Measurements from ENCODE around the gene DNAJC24.

The DNAJC24 gene

GRCh38 chr11:31443802-31444201 is 74.1 kb downstream of the DNAJC24 start:
- H3K9me3 ChIP-seq (ENCODE audit: low read depth, low read length): no peaks in the 10 kb centered on the region
- DNase-seq (ENCODE audit: low read depth, low spot score): no peak
- H3K36me3 ChIP-seq (ENCODE audit: insufficient read depth, low read length): no peaks in the 10 kb centered on the region; the same call in 1 of the 2 replicates
- H3K4me3 ChIP-seq: no peak overlapping the region
- no peak overlapping the region for H3K27ac ChIP-seq
- no peak overlapping the region for H3K9ac ChIP-seq (ENCODE audit: insufficient read length)
- TF ChIP-seq POLR2AphosphoS5 (IDR thresholded peaks at IDR 0.05; ENCODE audit: borderline replicate concordance, low read depth, low read length): no peak
- TF ChIP-seq EZH2 (IDR thresholded peaks at IDR 0.05): no peak
- TF ChIP-seq FOXP2 (optimal IDR thresholded peaks at IDR 0.05; ENCODE audit: control extremely low read depth, extremely low read length, insufficient read depth): no peak

- Histone ChIP-seq H3K9ac (ENCODE audit: insufficient read length) (no peak overlapping the region), H3K27ac (no peak overlapping the region), H3K4me3 (no peak overlapping the region), H3K36me3 (ENCODE audit: insufficient read depth, low read length) (no peaks in the 10 kb centered on the region; the same call in 1 of the 2 replicates), H3K9me3 (ENCODE audit: low read depth, low read length) (no peaks in the 10 kb centered on the region)
- TF ChIP-seq FOXP2 (optimal IDR thresholded peaks at IDR 0.05; ENCODE audit: control extremely low read depth, extremely low read length, insufficient read depth): no peak
- TF ChIP-seq POLR2AphosphoS5 (IDR thresholded peaks at IDR 0.05; ENCODE audit: borderline replicate concordance, low read depth, low read length): no peak
- no peak for TF ChIP-seq EZH2 (IDR thresholded peaks at IDR 0.05)
- no peak for DNase-seq (ENCODE audit: low read depth, low spot score)
These were observed 76.0 kb downstream of the DNAJC24 start for GRCh38 chr11:31445621-31446020.

GRCh38 chr11:31449040-31449439 is 79.4 kb downstream of the DNAJC24 start:
- H3K9ac ChIP-seq (ENCODE audit: insufficient read length): no peak overlapping the region
- H3K36me3 ChIP-seq (ENCODE audit: insufficient read depth, low read length): no peaks in the 10 kb centered on the region; the same call in 1 of the 2 replicates
- DNase-seq (ENCODE audit: low read depth, low spot score): no peak
- H3K27ac ChIP-seq: no peak overlapping the region
- H3K4me3 ChIP-seq: no peak overlapping the region
- no peaks in the 10 kb centered on the region for H3K9me3 ChIP-seq (ENCODE audit: low read depth, low read length)
- no peak for TF ChIP-seq FOXP2 (optimal IDR thresholded peaks at IDR 0.05; ENCODE audit: control extremely low read depth, extremely low read length, insufficient read depth)
- no peak for TF ChIP-seq EZH2 (IDR thresholded peaks at IDR 0.05)
- TF ChIP-seq POLR2AphosphoS5 (IDR thresholded peaks at IDR 0.05; ENCODE audit: borderline replicate concordance, low read depth, low read length): no peak

GRCh38 chr11:31450841-31451240 is 81.2 kb downstream of the DNAJC24 start:
- Histone ChIP-seq H3K9ac (ENCODE audit: insufficient read length) (no peak overlapping the region), H3K36me3 (ENCODE audit: insufficient read depth, low read length) (no peaks in the 10 kb centered on the region; the same call in 1 of the 2 replicates), H3K9me3 (ENCODE audit: low read depth, low read length) (no peaks in the 10 kb centered on the region), H3K27ac (no peak overlapping the region), H3K4me3 (no peak overlapping the region)
- DNase-seq (ENCODE audit: low read depth, low spot score): no peak
- TF ChIP-seq POLR2AphosphoS5 (IDR thresholded peaks at IDR 0.05; ENCODE audit: borderline replicate concordance, low read depth, low read length): no peak
- TF ChIP-seq EZH2 (IDR thresholded peaks at IDR 0.05): no peak
- no peak for TF ChIP-seq FOXP2 (optimal IDR thresholded peaks at IDR 0.05; ENCODE audit: control extremely low read depth, extremely low read length, insufficient read depth)

GRCh38 chr11:31455177-31455576 is 85.5 kb downstream of the DNAJC24 start:
- Histone ChIP-seq H3K27ac (no peak overlapping the region), H3K9ac (ENCODE audit: insufficient read length) (no peak overlapping the region), H3K9me3 (ENCODE audit: low read depth, low read length) (no peaks in the 10 kb centered on the region), H3K36me3 (ENCODE audit: insufficient read depth, low read length) (no peaks in the 10 kb centered on the region; the same call in 1 of the 2 replicates), H3K4me3 (no peak overlapping the region)
- TF ChIP-seq POLR2AphosphoS5 (IDR thresholded peaks at IDR 0.05; ENCODE audit: borderline replicate concordance, low read depth, low read length) (no peak), FOXP2 (optimal IDR thresholded peaks at IDR 0.05; ENCODE audit: control extremely low read depth, extremely low read length, insufficient read depth) (no peak), EZH2 (IDR thresholded peaks at IDR 0.05) (no peak)
- no peak for DNase-seq (ENCODE audit: low read depth, low spot score)

GRCh38 chr11:31464436-31464835 is 94.8 kb downstream of the DNAJC24 start:
- Histone ChIP-seq H3K9ac (ENCODE audit: insufficient read length) (no peak overlapping the region), H3K36me3 (ENCODE audit: insufficient read depth, low read length) (peaks cover 10% of the 10 kb centered on the region), H3K9me3 (ENCODE audit: low read depth, low read length) (peaks cover 6% of the 10 kb centered on the region; the same call in 1 of the 2 replicates), H3K27ac (no peak overlapping the region), H3K4me3 (no peak overlapping the region)
- TF ChIP-seq EZH2 (IDR thresholded peaks at IDR 0.05) (no peak), POLR2AphosphoS5 (IDR thresholded peaks at IDR 0.05; ENCODE audit: borderline replicate concordance, low read depth, low read length) (no peak), FOXP2 (optimal IDR thresholded peaks at IDR 0.05; ENCODE audit: control extremely low read depth, extremely low read length, insufficient read depth) (no peak)
- DNase-seq (ENCODE audit: low read depth, low spot score): no peak

GRCh38 chr11:31474083-31474482 is 104.4 kb downstream of the DNAJC24 start:
- Histone ChIP-seq H3K27ac (no peak overlapping the region), H3K9me3 (ENCODE audit: low read depth, low read length) (no peaks in the 10 kb centered on the region), H3K4me3 (no peak overlapping the region), H3K36me3 (ENCODE audit: insufficient read depth, low read length) (no peaks in the 10 kb centered on the region), H3K9ac (ENCODE audit: insufficient read length) (no peak overlapping the region)
- TF ChIP-seq EZH2 (IDR thresholded peaks at IDR 0.05) (no peak), POLR2AphosphoS5 (IDR thresholded peaks at IDR 0.05; ENCODE audit: borderline replicate concordance, low read depth, low read length) (no peak), FOXP2 (optimal IDR thresholded peaks at IDR 0.05; ENCODE audit: control extremely low read depth, extremely low read length, insufficient read depth) (no peak)
- DNase-seq (ENCODE audit: low read depth, low spot score): no peak

GRCh38 chr11:31477528-31478222 is 108.0 kb downstream of the DNAJC24 start:
- Histone ChIP-seq H3K4me3 (no peak overlapping the region), H3K9me3 (ENCODE audit: low read depth, low read length) (no peaks in the 10 kb centered on the region), H3K36me3 (ENCODE audit: insufficient read depth, low read length) (no peaks in the 10 kb centered on the region), H3K27ac (no peak overlapping the region), H3K9ac (ENCODE audit: insufficient read length) (no peak overlapping the region)
- TF ChIP-seq POLR2AphosphoS5 (IDR thresholded peaks at IDR 0.05; ENCODE audit: borderline replicate concordance, low read depth, low read length): no peak
- TF ChIP-seq EZH2 (IDR thresholded peaks at IDR 0.05): no peak
- TF ChIP-seq FOXP2 (optimal IDR thresholded peaks at IDR 0.05; ENCODE audit: control extremely low read depth, extremely low read length, insufficient read depth): no peak
- no peak for DNase-seq (ENCODE audit: low read depth, low spot score)

All from SK-N-MC (cell line).